Measurements from ENCODE around the gene MAP2K3. TPM values are rescaled to one million over a fixed set of nuclear protein-coding genes. Genes with fewer than 3 reads are reported as not detected.
A peak's percentile ranks its signal among the peaks of the same experiment; 100 is the strongest.

The MAP2K3 gene
- total and polyA plus RNA-seq, 2 of the 8 experiments (the other 6 are each of a cell fraction or from before 2014, with no cell fraction given): 16.9 to 33.5 TPM

DNA sequence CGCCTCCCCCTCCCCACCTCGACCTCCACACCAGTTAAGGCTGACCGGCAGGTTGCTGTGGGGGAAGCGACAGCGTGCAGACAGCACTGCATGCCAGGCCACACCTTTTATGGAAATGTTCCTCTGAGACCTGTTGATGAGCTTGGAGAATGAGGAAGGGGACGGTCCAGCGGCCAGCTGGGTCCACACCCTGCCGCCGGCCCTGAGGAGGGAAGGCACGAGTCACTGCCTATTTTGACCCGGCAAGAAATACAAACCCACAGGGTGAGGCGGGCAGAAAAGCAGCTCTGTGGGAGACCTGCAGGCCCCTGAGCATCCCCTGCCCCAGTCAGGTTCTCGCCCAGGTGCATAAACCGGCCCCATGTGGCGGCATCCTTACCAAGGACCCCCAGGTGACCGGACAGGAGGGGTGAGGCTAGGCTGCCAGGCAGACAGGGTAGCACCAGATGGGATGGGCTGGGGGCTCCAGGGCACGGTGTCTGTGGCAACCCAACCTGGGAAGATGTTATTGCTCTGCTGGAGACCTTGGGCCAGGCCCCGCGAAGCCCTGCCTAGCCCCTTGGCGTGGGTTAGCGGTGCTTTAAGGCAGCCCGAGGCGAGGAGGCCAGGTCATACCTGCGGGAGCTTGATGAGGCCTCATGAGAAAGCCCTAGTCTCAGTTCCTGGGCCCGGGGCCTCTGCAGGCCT lies 44.0 kb upstream of the MAP2K3 start:
- H3K14ac ChIP-seq (ENCODE audit: insufficient read length): no peak overlapping the region
- TF ChIP-seq GABPA (IDR thresholded peaks at IDR 0.05; ENCODE audit: borderline replicate concordance, insufficient read depth, low read length) (no peak), POLR2A (IDR thresholded peaks at IDR 0.05; ENCODE audit: control extremely low read depth in 1 of 2, low read depth in 2 of 2, low read length in 2 of 2) (no peak), TBP (IDR thresholded peaks at IDR 0.05; ENCODE audit: low read depth, low read length) (no peak), SP4 (IDR thresholded peaks at IDR 0.05; ENCODE audit: low read length) (no peak)
- H2AFZ ChIP-seq (ENCODE audit: low read length): no peak overlapping the region
- no peaks in the 10 kb centered on the region for H3K79me2 ChIP-seq (ENCODE audit: control insufficient read depth in 1 of 2, insufficient read depth in 2 of 2, low read length in 2 of 2)
- H2BK20ac ChIP-seq (ENCODE audit: low read length): no peak overlapping the region
- DNase-seq (ENCODE audit: low read depth in 1 of 2, low spot score in 2 of 2) (no peak), FAIRE-seq (no peak)
- H3K79me1 ChIP-seq (ENCODE audit: low read depth, low read length): peaks cover under 1% of the 10 kb centered on the region
- 78% methylated on average over 21 of the region's 25 CpGs; no CpG with 5 or more reads in 1 of the 2 experiments for WGBS, 2 experiments (ENCODE audit: extremely low coverage in 1 of 2, insufficient coverage in 1 of 2, insufficient read length in 1 of 2, insufficient replicate concordance in 2 of 2, low coverage in 1 of 2, low lambda C conversion rate in 2 of 2, missing lambda C conversion rate in 1 of 2)
- peak overlapping the region; percentile 17 for H3K4ac ChIP-seq (replicated peaks; ENCODE audit: insufficient read length, low read depth, low read length)
- H3K4me3 ChIP-seq (ENCODE audit: extremely low read depth in 1 of 4, insufficient read depth in 2 of 4, low read depth in 3 of 4, low read length in 4 of 4): no peak overlapping the region
- H3K4me1 ChIP-seq (replicated peaks in 1 of 4; ENCODE audit: control insufficient read depth in 3 of 4, insufficient read depth in 4 of 4, low read length in 3 of 4): peaks cover 3 to 18% (median 11%) of the 10 kb centered on the region in 4 experiments
- ChIA-PET CTCF (ENCODE audit: partially characterized antibody) (interaction anchor here (0.6 to 6.0 kb wide), 24 partner anchors 9 to 214 kb away, joined by 3 to 42 read pairs (median 4); no protein-coding TSS in a partner anchor), POLR2A (ENCODE audit: partially characterized antibody) (interaction anchor here (0.9 to 2.7 kb wide), 9 partner anchors 9 to 198 kb away, joined by 3 to 9 read pairs (median 4); partner anchors contain the start of genes DHRS7B, TMEM11 and USP22)
- H3K4me2 ChIP-seq (ENCODE audit: insufficient read depth in 1 of 2, low read depth in 2 of 2, low read length in 2 of 2): peak overlapping the region; percentile 12 to 29; a peak in 2 of 4 replicates
- 0 out of 2 replicates have a peak overlapping the region, but pooled peaks have one; percentile 29 for H2AK5ac ChIP-seq (ENCODE audit: low read depth, low read length)
- H4K8ac ChIP-seq (ENCODE audit: extremely low read depth, insufficient read depth, low read length): peak overlapping the region; percentile 69
- H2BK120ac ChIP-seq (replicated peaks; ENCODE audit: low read depth, low read length): no peak overlapping the region
- H4K20me1 ChIP-seq (replicated peaks in 1 of 2; ENCODE audit: control insufficient read depth in 1 of 2, insufficient read depth in 2 of 2, low read length in 2 of 2): peaks cover 0 to 7% of the 10 kb centered on the region in 2 experiments
- no peaks in the 10 kb centered on the region for H3K9me3 ChIP-seq (ENCODE audit: insufficient read depth in 2 of 2, low read depth in 1 of 2, low read length in 1 of 2)
- peak overlapping the region; percentile 90 for H3K18ac ChIP-seq (ENCODE audit: extremely low read depth, low read length)
- H3K27ac ChIP-seq (ENCODE audit: low read depth, low read length): peak overlapping the region; percentile 8; the same call in 1 of the 2 replicates
- no peaks in the 10 kb centered on the region for H3K27me3 ChIP-seq (replicated peaks in 1 of 4; ENCODE audit: control insufficient read depth in 3 of 4, extremely low read depth in 1 of 4, insufficient read depth in 3 of 4, low read length in 3 of 4)
- peak overlapping the region; percentile 19; the same call in 1 of the 2 replicates for H2BK15ac ChIP-seq (ENCODE audit: low read length)
- no peak overlapping the region for H3K23ac ChIP-seq (ENCODE audit: insufficient read length)
- H3K36me3 ChIP-seq (ENCODE audit: control insufficient read depth in 2 of 4, insufficient read depth in 4 of 4, low read length in 3 of 4): no peaks in the 10 kb centered on the region
- H3K56ac ChIP-seq (replicated peaks; ENCODE audit: insufficient read length, low read depth, low read length): no peak overlapping the region
- H2BK12ac ChIP-seq (ENCODE audit: low read depth, low read length): peak overlapping the region; percentile 45; the same call in 1 of the 2 replicates
- H3K23me2 ChIP-seq (ENCODE audit: low read depth, low read length): peaks cover 9% of the 10 kb centered on the region; the same call in 1 of the 2 replicates
- H4K5ac ChIP-seq (ENCODE audit: insufficient read length, low read depth, low read length): peak overlapping the region; percentile 13
- peak overlapping the region; percentile 78; the same call in 1 of the 2 replicates for H2BK5ac ChIP-seq (ENCODE audit: low read depth, low read length)
- peak overlapping the region; percentile 78 for H4K91ac ChIP-seq (replicated peaks; ENCODE audit: insufficient read length, low read length)
- no peak overlapping the region for H3K9ac ChIP-seq (replicated peaks in 1 of 4; ENCODE audit: extremely low read depth in 1 of 4, low read depth in 3 of 4, low read length in 3 of 4)
